HEK293 (cell line): Measurements from ENCODE around the gene PLEKHF1.

Source experiments
- GLIS1 ChIP-seq: fragments of 450-650 bp; formaldehyde crosslinking; IDR thresholded peaks from 2 replicates; pipeline ENCODE4 v1.5.1; 2016; ENCODE audit warnings: missing biosample characterization, missing genetic modification characterization
- IKZF3 ChIP-seq: fragments of 450-650 bp; IDR thresholded peaks from 2 replicates; pipeline ENCODE4 v1.5.0; 2018; ENCODE audit warnings: missing biosample characterization, mild to moderate bottlenecking, missing genetic modification characterization, moderate library complexity
- KLF17 ChIP-seq: fragments of 450-650 bp; formaldehyde crosslinking; IDR thresholded peaks from 2 replicates; pipeline ENCODE4 v1.5.1; 2016; ENCODE audit warnings: missing biosample characterization, missing genetic modification characterization
- MYNN ChIP-seq: fragments of 450-650 bp; formaldehyde crosslinking; IDR thresholded peaks from 2 replicates; pipeline ENCODE4 v1.5.1; 2016; ENCODE audit warnings: missing biosample characterization, missing genetic modification characterization, borderline replicate concordance
- MZF1 ChIP-seq: fragments of 450-650 bp; formaldehyde crosslinking; IDR thresholded peaks from 2 replicates; pipeline ENCODE4 v1.5.1; 2017; ENCODE audit warnings: missing biosample characterization, missing genetic modification characterization, borderline replicate concordance
- OVOL3 ChIP-seq: fragments of 450-650 bp; formaldehyde crosslinking; IDR thresholded peaks from 2 replicates; pipeline ENCODE4 v1.5.1; 2016; ENCODE audit warnings: missing biosample characterization, missing genetic modification characterization
- PBX3 ChIP-seq: sonication (generic); formaldehyde crosslinking; IDR thresholded peaks from 2 replicates; pipeline ENCODE4 v1.8.1; 2022; ENCODE audit warnings: mild to moderate bottlenecking, moderate library complexity, missing genetic modification reagents
- PRDM4 ChIP-seq: fragments of 450-650 bp; formaldehyde crosslinking; IDR thresholded peaks from 2 replicates; pipeline ENCODE4 v1.5.1; 2017; ENCODE audit warnings: missing biosample characterization, missing genetic modification characterization
- SALL2 ChIP-seq: fragments of 450-650 bp; formaldehyde crosslinking; IDR thresholded peaks from 2 replicates; pipeline ENCODE4 v1.5.0; 2017; ENCODE audit warnings: missing biosample characterization, mild to moderate bottlenecking, missing genetic modification characterization, borderline replicate concordance
- TRIM28 ChIP-seq: IDR thresholded peaks from 2 replicates; pipeline ENCODE4 v1.6.1; 2011; ENCODE audit warnings: low read length, control low read depth, borderline replicate concordance
- WT1 ChIP-seq: fragments of 450-650 bp; formaldehyde crosslinking; IDR thresholded peaks from 2 replicates; pipeline ENCODE4 v1.5.1; 2016; ENCODE audit warnings: missing biosample characterization, missing genetic modification characterization
- ZBTB48 ChIP-seq: fragments of 450-650 bp; formaldehyde crosslinking; IDR thresholded peaks from 2 replicates; pipeline ENCODE4 v1.5.1; 2016; ENCODE audit warnings: missing biosample characterization, missing genetic modification characterization
- ZBTB7A ChIP-seq: fragments of 450-650 bp; formaldehyde crosslinking; IDR thresholded peaks from 2 replicates; pipeline ENCODE4 v1.5.1; 2016; ENCODE audit warnings: low read depth, missing biosample characterization, missing genetic modification characterization
- ZNF121 ChIP-seq: fragments of 450-650 bp; formaldehyde crosslinking; IDR thresholded peaks from 2 replicates; pipeline ENCODE4 v1.5.1; 2016; ENCODE audit warnings: missing biosample characterization, missing genetic modification characterization
- ZNF132 ChIP-seq: fragments of 450-650 bp; formaldehyde crosslinking; IDR thresholded peaks from 2 replicates; pipeline ENCODE4 v1.5.1; 2017; ENCODE audit warnings: missing biosample characterization, missing genetic modification characterization, borderline replicate concordance
- ZNF148 ChIP-seq: fragments of 450-650 bp; formaldehyde crosslinking; IDR thresholded peaks from 2 replicates; pipeline ENCODE4 v1.5.0; 2017; ENCODE audit warnings: missing biosample characterization, missing genetic modification characterization, borderline replicate concordance
- ZNF155 ChIP-seq: fragments of 450-650 bp; formaldehyde crosslinking; IDR thresholded peaks from 2 replicates; pipeline ENCODE4 v1.5.1; 2016; ENCODE audit warnings: missing biosample characterization, missing genetic modification characterization
- ZNF16 ChIP-seq: fragments of 450-650 bp; formaldehyde crosslinking; IDR thresholded peaks from 2 replicates; pipeline ENCODE4 v1.5.1; 2016; ENCODE audit warnings: low read depth, missing biosample characterization, missing genetic modification characterization
- ZNF274 ChIP-seq, 2 experiments: fragments of 200-500 bp in 1 of 2; fragments of 450-650 bp in 1 of 2; sonication (Bioruptor generic) in 1 of 2; formaldehyde crosslinking in 1 of 2; IDR thresholded peaks; 2 replicates each; pipeline versions ENCODE4 v1.5.1 to v1.6.1; 2014 to 2016; ENCODE audit warnings: borderline replicate concordance in 1 of 2, inconsistent platforms in 1 of 2, low read length in 1 of 2, missing biosample characterization in 1 of 2, missing genetic modification characterization in 1 of 2
- ZNF366 ChIP-seq: fragments of 450-650 bp; formaldehyde crosslinking; conservative IDR thresholded peaks from 2 replicates; pipeline ENCODE4 v1.5.1; 2016; ENCODE audit warnings: missing biosample characterization, missing genetic modification characterization
- ZNF394 ChIP-seq: fragments of 450-650 bp; formaldehyde crosslinking; IDR thresholded peaks from 2 replicates; pipeline ENCODE4 v1.5.1; 2016; ENCODE audit warnings: missing biosample characterization, missing genetic modification characterization, mild to moderate bottlenecking, moderate library complexity, borderline replicate concordance
- ZNF423 ChIP-seq: fragments of 450-650 bp; formaldehyde crosslinking; IDR thresholded peaks from 2 replicates; pipeline ENCODE4 v1.5.1; 2016; ENCODE audit warnings: missing biosample characterization, missing genetic modification characterization
- ZNF449 ChIP-seq: fragments of 450-650 bp; formaldehyde crosslinking; IDR thresholded peaks from 2 replicates; pipeline ENCODE4 v1.5.1; 2017; ENCODE audit warnings: missing biosample characterization, mild to moderate bottlenecking, missing genetic modification characterization, moderate library complexity
- ZNF530 ChIP-seq: fragments of 450-650 bp; formaldehyde crosslinking; IDR thresholded peaks from 2 replicates; pipeline ENCODE4 v1.5.1; 2016; ENCODE audit warnings: low read depth, missing biosample characterization, missing genetic modification characterization
- ZNF544 ChIP-seq: fragments of 450-650 bp; formaldehyde crosslinking; IDR thresholded peaks from 2 replicates; pipeline ENCODE4 v1.5.0; 2017; ENCODE audit warnings: missing biosample characterization, missing genetic modification characterization
- ZNF555 ChIP-seq: fragments of 450-650 bp; formaldehyde crosslinking; conservative IDR thresholded peaks from 2 replicates; pipeline ENCODE4 v1.5.1; 2017; ENCODE audit warnings: missing biosample characterization, mild to moderate bottlenecking, missing genetic modification characterization, inconsistent platforms
- ZNF571 ChIP-seq: fragments of 450-650 bp; formaldehyde crosslinking; IDR thresholded peaks from 2 replicates; pipeline ENCODE4 v1.5.0; 2017; ENCODE audit warnings: missing biosample characterization, missing genetic modification characterization
- ZNF585B ChIP-seq: fragments of 450-650 bp; formaldehyde crosslinking; IDR thresholded peaks from 2 replicates; pipeline ENCODE4 v1.5.1; 2016; ENCODE audit warnings: missing biosample characterization, missing genetic modification characterization
- ZNF654 ChIP-seq: fragments of 450-650 bp; formaldehyde crosslinking; IDR thresholded peaks from 2 replicates; pipeline ENCODE4 v1.5.1; 2016; ENCODE audit warnings: low read depth, missing biosample characterization, missing genetic modification characterization
- ZNF776 ChIP-seq: fragments of 450-650 bp; formaldehyde crosslinking; IDR thresholded peaks from 2 replicates; pipeline ENCODE4 v1.5.0; 2017; ENCODE audit warnings: missing biosample characterization, missing genetic modification characterization, borderline replicate concordance
- ZSCAN16 ChIP-seq: fragments of 450-650 bp; formaldehyde crosslinking; IDR thresholded peaks from 2 replicates; pipeline ENCODE4 v1.5.1; 2016; ENCODE audit warnings: missing biosample characterization, missing genetic modification characterization

Gene PLEKHF1

GRCh38 chr19:29715701-29716581 is 50.7 kb downstream of the PLEKHF1 start (continued):
- TF ChIP-seq KLF17 (tag by site-specific recombination) (no peak; the same call in 1 of the 2 replicates), ZNF449 (tag by site-specific recombination) (no peak), ZNF148 (no peak), ZNF571 (tag by site-specific recombination) (no peak), PRDM4 (no peak), ZNF530 (tag by site-specific recombination) (no peak), MZF1 (tag by site-specific recombination) (peak; percentile 10; the same call in 1 of the 2 replicates), ZNF132 (no peak), IKZF3 (no peak), ZBTB48 (tag by site-specific recombination) (no peak), ZNF544 (tag by site-specific recombination) (no peak), ZSCAN16 (tag by site-specific recombination) (no peak), TRIM28 (no peak), SALL2 (tag by site-specific recombination) (no peak), ZNF585B (tag by site-specific recombination) (no peak), ZNF654 (tag by site-specific recombination) (no peak), ZNF776 (tag by site-specific recombination) (no peak), WT1 (peak; percentile 30; the same call in 1 of the 2 replicates), ZBTB7A (tag by site-specific recombination) (no peak; the same call in 1 of the 2 replicates), OVOL3 (tag by site-specific recombination) (0 out of 2 replicates have a peak, but pooled peaks have one; percentile 0), ZNF423 (tag by site-specific recombination) (no peak), ZNF155 (tag by site-specific recombination) (no peak), ZNF366 (no peak), ZNF394 (peak; percentile 52; the same call in 1 of the 2 replicates), ZNF121 (tag by site-specific recombination) (no peak), GLIS1 (no peak), MYNN (tag by site-specific recombination) (no peak), ZNF274 (IDR thresholded peaks at IDR 0.05; ENCODE audit: low read length) (no peak), ZNF274 (tag by site-specific recombination; IDR thresholded peaks at IDR 0.05; ENCODE audit: borderline replicate concordance) (no peak), ZNF555 (tag by site-specific recombination) (no peak), ZNF16 (tag by site-specific recombination) (no peak), PBX3 (no peak)
